ENCODE data around the gene RFTN1. TPM values are rescaled to one million over a fixed set of nuclear protein-coding genes. Genes with fewer than 3 reads are reported as not detected.

RFTN1 gene
- total and polyA plus RNA-seq, 4 donors = 4.4 to 20.4 (median 11.9) TPM

DNA sequence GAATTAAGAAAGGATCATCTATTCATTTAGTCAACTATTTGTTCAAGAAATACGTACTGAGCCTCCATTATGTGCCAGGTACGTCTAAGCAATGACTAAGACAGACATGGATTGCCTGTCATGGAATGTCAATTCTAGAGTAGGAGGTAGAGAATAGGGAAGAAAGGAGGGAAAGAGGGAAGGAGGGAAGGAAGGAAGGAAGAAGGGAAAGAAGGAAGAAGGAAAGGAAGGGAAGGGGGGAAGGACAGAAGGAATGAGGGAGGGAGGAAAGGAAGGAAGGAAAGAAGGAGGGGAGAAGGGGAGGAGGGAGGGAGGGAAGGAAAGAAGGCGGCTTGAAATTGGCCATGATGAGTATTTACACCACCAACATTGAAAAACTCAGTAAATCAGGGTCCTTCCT, 39.3 kb upstream of the RFTN1 start:
- WGBS = 82% methylated on average over 3 of the region's 3 CpGs
- no peak for DNase-seq (ENCODE audit: low spot score)
- no peaks in the 10 kb centered on the region for H3K36me3 ChIP-seq (ENCODE audit: control insufficient read depth in 4 of 4, insufficient read depth in 3 of 4, low read depth in 1 of 4, low read length in 3 of 4)
- H3K4me3 ChIP-seq (ENCODE audit: low read depth in 1 of 3, low read length in 3 of 3) = no peak overlapping the region
- no peak overlapping the region for H3K27ac ChIP-seq (ENCODE audit: low read depth in 1 of 2, low read length in 2 of 2)
- no peaks in the 10 kb centered on the region for H3K9me3 ChIP-seq (ENCODE audit: control insufficient read depth in 4 of 4, low read length in 3 of 4)
- peaks cover 0 to 8% (median 5%) of the 10 kb centered on the region in 4 donors for H3K4me1 ChIP-seq (ENCODE audit: control insufficient read depth in 4 of 4, insufficient read depth in 4 of 4, low read length in 3 of 4)
- no peak overlapping the region for H3K9ac ChIP-seq (ENCODE audit: low read depth in 1 of 2, low read length in 2 of 2)
- no peaks in the 10 kb centered on the region for H3K27me3 ChIP-seq (ENCODE audit: control insufficient read depth in 4 of 4, insufficient read depth in 4 of 4, low read length in 3 of 4)
- no peak for TF ChIP-seq TAF1 (conservative IDR thresholded peaks at IDR 0.05)
- TF ChIP-seq FOXA1 (IDR thresholded peaks at IDR 0.05) = no peak
- TF ChIP-seq, protein P1, sequence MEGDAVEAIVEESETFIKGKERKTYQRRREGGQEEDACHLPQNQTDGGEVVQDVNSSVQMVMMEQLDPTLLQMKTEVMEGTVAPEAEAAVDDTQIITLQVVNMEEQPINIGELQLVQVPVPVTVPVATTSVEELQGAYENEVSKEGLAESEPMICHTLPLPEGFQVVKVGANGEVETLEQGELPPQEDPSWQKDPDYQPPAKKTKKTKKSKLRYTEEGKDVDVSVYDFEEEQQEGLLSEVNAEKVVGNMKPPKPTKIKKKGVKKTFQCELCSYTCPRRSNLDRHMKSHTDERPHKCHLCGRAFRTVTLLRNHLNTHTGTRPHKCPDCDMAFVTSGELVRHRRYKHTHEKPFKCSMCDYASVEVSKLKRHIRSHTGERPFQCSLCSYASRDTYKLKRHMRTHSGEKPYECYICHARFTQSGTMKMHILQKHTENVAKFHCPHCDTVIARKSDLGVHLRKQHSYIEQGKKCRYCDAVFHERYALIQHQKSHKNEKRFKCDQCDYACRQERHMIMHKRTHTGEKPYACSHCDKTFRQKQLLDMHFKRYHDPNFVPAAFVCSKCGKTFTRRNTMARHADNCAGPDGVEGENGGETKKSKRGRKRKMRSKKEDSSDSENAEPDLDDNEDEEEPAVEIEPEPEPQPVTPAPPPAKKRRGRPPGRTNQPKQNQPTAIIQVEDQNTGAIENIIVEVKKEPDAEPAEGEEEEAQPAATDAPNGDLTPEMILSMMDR (IDR thresholded peaks at IDR 0.05; ENCODE audit: low read depth, low read length, missing input control) = no peak
- no peak for TF ChIP-seq FOXA2 (IDR thresholded peaks at IDR 0.05)
- no peak for TF ChIP-seq RAD21 (IDR thresholded peaks at IDR 0.05)
- no peak for TF ChIP-seq EGR1 (IDR thresholded peaks at IDR 0.05; ENCODE audit: low read depth in 2 of 2)
- TF ChIP-seq RXRA (IDR thresholded peaks at IDR 0.05) = no peak
- no peak for TF ChIP-seq HNF4A (conservative IDR thresholded peaks at IDR 0.05)
- TF ChIP-seq JUND (IDR thresholded peaks at IDR 0.05) = no peak
- no peak for TF ChIP-seq NR2F2 (IDR thresholded peaks at IDR 0.05)
- TF ChIP-seq SP1 (IDR thresholded peaks at IDR 0.05) = no peak
- TF ChIP-seq, protein P2, sequence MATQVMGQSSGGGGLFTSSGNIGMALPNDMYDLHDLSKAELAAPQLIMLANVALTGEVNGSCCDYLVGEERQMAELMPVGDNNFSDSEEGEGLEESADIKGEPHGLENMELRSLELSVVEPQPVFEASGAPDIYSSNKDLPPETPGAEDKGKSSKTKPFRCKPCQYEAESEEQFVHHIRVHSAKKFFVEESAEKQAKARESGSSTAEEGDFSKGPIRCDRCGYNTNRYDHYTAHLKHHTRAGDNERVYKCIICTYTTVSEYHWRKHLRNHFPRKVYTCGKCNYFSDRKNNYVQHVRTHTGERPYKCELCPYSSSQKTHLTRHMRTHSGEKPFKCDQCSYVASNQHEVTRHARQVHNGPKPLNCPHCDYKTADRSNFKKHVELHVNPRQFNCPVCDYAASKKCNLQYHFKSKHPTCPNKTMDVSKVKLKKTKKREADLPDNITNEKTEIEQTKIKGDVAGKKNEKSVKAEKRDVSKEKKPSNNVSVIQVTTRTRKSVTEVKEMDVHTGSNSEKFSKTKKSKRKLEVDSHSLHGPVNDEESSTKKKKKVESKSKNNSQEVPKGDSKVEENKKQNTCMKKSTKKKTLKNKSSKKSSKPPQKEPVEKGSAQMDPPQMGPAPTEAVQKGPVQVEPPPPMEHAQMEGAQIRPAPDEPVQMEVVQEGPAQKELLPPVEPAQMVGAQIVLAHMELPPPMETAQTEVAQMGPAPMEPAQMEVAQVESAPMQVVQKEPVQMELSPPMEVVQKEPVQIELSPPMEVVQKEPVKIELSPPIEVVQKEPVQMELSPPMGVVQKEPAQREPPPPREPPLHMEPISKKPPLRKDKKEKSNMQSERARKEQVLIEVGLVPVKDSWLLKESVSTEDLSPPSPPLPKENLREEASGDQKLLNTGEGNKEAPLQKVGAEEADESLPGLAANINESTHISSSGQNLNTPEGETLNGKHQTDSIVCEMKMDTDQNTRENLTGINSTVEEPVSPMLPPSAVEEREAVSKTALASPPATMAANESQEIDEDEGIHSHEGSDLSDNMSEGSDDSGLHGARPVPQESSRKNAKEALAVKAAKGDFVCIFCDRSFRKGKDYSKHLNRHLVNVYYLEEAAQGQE (IDR thresholded peaks at IDR 0.05) = no peak
- TF ChIP-seq, protein P3, sequence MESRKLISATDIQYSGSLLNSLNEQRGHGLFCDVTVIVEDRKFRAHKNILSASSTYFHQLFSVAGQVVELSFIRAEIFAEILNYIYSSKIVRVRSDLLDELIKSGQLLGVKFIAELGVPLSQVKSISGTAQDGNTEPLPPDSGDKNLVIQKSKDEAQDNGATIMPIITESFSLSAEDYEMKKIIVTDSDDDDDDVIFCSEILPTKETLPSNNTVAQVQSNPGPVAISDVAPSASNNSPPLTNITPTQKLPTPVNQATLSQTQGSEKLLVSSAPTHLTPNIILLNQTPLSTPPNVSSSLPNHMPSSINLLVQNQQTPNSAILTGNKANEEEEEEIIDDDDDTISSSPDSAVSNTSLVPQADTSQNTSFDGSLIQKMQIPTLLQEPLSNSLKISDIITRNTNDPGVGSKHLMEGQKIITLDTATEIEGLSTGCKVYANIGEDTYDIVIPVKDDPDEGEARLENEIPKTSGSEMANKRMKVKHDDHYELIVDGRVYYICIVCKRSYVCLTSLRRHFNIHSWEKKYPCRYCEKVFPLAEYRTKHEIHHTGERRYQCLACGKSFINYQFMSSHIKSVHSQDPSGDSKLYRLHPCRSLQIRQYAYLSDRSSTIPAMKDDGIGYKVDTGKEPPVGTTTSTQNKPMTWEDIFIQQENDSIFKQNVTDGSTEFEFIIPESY (IDR thresholded peaks at IDR 0.05) = no peak
- no peak for TF ChIP-seq YY1 (IDR thresholded peaks at IDR 0.05)
- TF ChIP-seq HNF4G (IDR thresholded peaks at IDR 0.05) = no peak
- TF ChIP-seq, protein P4, sequence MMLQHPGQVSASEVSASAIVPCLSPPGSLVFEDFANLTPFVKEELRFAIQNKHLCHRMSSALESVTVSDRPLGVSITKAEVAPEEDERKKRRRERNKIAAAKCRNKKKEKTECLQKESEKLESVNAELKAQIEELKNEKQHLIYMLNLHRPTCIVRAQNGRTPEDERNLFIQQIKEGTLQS (IDR thresholded peaks at IDR 0.05) = no peak
- no peak for TF ChIP-seq GABPA (IDR thresholded peaks at IDR 0.05 in 1 of 2, conservative IDR thresholded peaks at IDR 0.05 in 1 of 2)
- TF ChIP-seq, protein P5, sequence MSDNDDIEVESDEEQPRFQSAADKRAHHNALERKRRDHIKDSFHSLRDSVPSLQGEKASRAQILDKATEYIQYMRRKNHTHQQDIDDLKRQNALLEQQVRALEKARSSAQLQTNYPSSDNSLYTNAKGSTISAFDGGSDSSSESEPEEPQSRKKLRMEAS (IDR thresholded peaks at IDR 0.05) = no peak

Measured in liver (tissue), 9 donors.